GM15510 (cell line): ENCODE results near the gene OR52K1.

Experiments used
- POLR2A ChIP-seq: IDR thresholded peaks from 3 replicates; pipeline ENCODE4 v1.6.1; 2011; ENCODE audit warnings: borderline replicate concordance; ENCODE audit not compliant: insufficient read length; ENCODE audit errors: extremely low read depth

The OR52K1 gene

DNA sequence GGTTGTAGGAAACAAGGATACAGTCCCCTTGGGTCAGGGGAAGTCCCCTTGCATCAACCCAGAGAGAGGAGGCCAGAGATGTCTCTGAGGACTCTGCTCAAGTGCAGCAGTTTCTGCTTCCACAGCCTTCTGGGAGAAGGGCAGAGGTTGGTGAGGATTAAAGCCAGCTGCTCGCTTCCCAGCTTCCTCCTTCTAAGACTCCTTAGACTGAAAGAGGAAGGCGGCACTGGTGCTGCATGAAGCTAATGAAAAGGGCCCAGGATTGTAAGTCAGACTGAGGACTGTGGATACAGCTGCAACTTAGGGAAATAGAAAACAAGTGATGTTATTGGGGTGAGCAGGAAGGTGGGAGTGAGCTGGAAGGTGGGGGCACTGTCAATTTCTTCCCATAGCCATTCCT, at the start of gene OR52K1:
TSS of gene OR52K1 (plus strand) at position 202 of the 400 bp plus-strand sequence. CDS start 6,255 bp downstream, outside the sequence.
- no peak for TF ChIP-seq POLR2A

DNA sequence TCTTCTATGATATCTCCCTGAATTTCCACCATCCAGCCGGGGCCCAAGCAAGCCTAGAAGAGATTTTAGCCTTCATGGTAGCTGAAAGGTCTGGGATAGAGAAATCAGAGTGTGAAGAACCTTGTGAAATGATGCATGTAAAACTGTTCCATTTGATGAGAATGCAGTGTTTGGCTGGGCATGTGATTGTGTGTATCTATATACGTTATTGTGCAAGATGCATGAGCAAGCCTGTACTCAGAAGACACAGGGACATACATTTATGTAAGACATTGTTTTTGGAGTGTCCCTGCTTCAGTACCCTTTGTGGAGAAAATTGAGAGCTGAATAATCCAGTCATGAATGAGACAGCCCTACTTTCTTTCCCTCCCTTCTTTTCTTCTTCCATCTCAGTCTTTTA, 48.6 kb upstream of the OR52K1 start:
- TF ChIP-seq POLR2A = no peak

DNA sequence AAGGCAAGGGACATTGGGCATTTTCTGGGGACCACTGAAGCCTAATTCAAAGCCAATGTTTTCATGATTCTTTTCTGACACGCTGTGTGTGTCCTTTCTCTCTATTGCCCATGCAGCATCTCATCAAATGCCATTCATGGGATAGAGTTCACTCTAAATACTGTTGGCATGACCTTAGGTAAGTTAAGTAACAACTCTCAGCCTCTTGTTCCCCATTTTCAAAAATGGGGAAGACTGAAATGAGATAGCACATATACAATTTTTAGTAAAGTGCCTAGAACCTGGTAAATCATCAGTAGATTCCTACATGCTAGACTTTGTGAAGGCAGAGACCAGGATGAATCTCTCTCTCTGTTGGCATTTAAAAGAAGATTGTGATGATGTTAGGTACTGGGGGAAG, 46.0 kb upstream of the OR52K1 start:
- no peak for TF ChIP-seq POLR2A

DNA sequence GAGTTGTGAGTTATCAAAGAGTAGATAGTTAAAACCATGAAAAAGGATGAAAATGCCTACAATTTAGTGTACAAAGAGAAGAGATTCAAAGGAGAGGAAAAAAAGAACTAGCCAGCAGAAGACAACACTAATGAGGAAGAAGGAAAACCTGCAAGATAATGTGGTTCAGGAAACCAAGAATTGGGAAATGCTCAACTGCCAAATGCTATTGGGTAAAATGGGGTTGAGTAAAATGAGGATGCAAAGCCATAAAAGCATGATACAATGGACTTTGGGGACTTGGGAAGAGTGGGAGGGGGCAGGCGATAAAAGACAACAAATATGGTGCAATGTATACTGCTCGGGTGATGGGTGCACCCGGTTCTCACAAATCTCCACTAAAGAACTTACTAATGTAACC, 40.9 kb upstream of the OR52K1 start:
- TF ChIP-seq POLR2A = no peak

DNA sequence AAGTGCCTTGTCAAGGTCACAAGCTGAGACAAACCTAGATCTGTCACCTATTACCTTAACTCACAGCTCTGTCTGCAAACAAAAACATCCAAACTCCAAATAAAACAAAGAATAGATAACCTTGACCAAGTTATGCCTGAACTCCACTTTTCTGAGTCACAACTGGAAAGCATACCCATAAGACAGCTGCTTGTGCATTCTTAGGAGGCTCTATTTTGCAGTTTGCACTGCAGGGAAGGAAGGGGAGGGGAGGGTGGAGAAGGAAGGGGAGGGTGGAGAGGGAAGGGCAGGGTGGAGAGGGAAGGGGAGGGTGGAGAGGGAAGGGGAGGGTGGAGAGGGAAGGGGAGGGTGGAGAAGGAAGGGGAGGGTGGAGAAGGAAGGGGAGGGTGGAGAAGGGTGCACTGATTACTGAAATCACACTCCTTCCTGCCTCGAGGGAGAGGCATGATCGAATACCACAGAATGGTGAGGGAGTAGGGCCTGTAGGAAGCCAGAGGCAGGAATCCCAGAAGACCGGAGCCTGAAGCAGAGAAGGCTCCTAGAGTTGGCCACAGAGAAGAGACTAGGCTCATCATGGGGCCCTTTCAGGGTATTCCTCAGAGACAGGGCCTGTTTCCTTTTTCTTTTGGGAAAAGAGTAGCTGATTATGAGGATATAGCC, 39.1 kb upstream of the OR52K1 start:
- TF ChIP-seq POLR2A = no peak

DNA sequence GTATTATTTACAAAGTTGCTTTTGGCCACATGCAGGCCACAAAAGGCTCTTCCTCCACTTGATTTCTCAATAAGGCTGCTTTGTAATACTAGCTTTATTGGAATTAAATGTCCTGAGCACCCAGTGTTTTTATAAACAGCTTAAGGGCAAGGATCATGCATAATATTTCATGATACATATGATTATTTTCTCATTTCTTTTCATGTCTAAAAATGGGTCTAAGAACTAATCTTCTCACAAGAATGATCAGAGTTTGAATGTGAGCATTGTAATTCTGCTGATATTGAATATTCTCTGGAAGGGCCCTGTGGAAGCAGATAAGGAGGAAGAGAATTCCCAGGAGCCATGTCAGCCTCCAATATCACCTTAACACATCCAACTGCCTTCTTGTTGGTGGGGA, 33.5 kb upstream of the OR52K1 start, which contains the start of gene OR52K2:
TSS of gene OR52K2 (plus strand) at position 301 of the 400 bp plus-strand sequence. CDS start at position 346, 45 bp downstream.
- TF ChIP-seq POLR2A = no peak

DNA sequence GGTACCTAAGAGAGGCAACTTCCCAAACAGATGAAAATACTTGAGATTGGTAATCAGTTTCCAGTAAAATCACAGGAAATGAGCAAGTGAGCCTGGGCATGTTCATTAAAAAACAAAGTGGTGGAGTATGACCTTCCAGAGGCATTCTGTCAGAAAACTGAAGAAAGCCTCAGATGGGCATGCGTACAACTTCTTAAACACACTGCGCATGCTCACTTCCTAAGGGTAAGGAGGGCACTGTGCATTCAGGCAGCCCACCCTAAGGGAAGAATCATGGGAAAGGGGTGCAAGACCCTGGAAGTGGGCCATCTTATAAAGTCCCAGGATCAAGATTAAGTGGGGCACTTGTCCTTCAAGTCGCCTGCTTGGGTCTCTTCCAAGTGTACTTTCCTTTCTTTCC, 29.3 kb upstream of the OR52K1 start:
- TF ChIP-seq POLR2A = no peak

DNA sequence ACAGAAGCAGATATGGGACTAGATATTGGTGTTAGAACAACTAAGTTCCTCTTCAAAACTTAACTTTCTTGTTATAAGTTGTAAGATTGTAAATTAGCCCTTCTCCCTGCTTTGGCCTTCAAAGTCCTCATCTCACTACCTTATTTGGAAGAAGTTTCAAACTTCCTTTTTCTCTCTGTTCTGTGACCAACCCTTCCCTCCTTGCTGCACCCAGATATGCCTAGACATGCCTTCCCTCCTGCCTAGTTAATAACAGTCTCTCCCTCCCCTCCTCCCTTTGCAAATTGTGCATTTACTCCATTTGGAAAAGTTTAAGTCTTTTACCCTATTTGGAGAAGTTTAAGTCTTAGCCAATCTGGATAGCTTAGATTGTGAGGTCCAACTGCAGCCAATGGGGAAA, 28.4 kb upstream of the OR52K1 start:
- no peak for TF ChIP-seq POLR2A

DNA sequence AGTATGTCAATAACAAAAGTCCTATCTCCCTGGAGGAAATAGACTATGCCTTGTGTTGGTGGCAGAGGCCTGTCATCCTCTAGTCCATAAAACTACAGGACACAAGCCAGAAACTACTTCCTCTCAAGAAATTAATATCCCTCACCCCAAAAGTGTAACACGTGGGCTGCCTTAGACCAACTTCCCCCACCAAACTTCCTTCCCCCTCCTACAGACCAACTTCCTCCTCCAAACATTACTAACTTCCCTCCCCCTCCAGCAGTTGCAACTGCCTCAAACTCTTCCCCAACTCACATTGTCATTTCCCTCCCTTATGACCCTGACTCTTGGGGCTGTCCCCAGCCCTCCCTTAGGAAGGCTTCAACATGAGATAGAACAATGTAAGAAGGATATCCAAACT, 27.0 kb upstream of the OR52K1 start:
- TF ChIP-seq POLR2A = no peak

DNA sequence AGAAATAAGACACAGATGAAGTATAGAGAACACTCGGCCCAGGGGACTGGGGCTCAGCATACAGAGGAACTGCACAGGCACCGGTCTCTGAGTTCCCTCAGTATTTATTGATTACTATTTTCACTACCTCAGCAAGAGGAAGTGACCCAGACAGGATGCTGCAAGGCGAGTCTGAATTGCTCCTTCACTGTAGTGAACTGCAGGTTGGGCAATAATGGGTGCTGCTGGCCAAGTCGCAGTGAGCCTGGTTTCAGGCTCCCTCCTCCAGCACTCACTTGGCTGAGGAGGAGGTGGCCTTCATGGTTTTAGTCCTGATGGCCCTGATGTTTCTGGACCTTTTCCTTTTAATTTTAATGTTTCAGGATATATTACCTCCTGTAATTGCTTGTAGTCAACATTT, 22.9 kb upstream of the OR52K1 start:
- no peak for TF ChIP-seq POLR2A

DNA sequence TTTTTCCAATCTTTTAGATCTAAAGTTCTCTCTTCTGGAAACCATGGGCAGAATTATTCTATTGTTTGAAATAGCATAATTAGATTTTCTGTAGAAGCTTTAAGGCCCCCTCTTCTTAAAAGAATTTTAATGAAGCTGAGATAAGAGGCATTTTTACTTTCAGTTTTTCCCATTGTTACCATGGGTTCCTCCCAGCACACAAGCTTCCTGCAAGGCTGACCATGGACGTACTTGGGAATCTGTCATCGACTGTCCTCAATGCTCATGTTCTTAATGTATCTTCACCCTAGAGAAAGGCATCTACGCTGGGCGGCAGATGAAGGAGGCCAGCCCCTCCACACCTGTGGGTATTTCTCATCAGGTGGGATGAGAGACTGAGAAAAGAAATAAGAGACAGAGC, 22.3 kb upstream of the OR52K1 start:
- no peak for TF ChIP-seq POLR2A

DNA sequence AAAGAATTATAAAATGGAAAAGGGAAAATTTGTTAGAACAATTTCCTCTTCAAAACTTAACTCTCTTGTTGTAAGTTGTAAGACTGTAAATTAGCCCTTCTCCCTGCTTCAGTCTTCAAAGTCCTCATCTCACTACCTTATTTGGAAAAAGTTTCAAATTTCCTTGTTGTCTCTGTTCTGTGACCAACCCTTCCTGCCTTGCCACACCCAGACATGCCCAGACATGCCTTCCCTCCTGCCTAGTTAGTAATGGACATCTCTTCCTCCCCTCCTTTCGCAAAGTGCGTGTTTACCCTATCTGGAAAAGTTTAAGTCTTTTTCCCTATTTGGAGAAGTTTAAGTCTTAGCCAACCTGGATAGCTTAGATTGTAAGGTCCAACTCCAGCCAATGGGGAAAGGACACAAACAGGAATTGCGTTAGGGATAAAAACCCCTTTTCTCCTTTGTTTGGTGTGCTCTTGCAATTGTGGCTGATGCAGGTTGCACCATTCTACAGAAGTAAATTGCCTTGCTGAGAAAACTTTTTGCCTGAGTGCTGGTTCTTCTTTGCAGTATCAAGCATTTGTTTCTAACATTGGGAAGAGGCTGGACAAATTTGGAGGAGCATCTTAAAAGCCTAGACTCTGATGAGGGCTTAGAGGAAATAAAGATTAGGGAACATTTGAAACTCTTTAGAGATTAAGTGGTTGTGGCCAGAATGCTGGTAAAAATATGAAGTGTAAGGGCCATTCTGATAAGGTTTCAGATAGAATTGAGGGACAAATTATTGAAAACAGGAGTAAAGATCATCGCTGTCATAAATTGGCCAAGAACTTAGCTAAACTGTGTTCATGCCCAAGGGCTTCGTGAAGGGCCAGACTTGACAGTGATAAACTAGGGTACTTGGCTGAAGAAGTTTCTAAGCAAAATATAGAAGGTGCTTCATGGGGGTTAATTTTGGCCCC, 18.0 kb upstream of the OR52K1 start:
- TF ChIP-seq POLR2A = no peak

DNA sequence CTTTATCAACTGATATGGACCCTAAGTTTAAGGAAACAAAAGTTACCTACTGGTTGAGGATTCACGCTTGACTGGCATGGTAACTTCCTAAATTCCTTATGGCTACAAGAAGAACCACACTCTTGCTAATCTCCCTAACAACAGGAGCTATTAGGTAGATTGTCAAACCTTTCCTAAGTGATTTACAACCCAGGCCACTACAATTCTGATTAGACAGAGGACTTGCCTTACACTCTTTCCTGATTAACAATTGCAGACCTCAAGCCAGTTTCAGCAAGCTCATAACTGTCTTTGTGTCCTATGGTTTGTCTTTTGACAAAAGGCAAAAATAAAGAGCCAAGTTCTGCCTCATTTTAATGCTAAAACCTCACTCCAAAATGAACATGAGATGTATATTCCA, 17.0 kb upstream of the OR52K1 start:
- TF ChIP-seq POLR2A = no peak

DNA sequence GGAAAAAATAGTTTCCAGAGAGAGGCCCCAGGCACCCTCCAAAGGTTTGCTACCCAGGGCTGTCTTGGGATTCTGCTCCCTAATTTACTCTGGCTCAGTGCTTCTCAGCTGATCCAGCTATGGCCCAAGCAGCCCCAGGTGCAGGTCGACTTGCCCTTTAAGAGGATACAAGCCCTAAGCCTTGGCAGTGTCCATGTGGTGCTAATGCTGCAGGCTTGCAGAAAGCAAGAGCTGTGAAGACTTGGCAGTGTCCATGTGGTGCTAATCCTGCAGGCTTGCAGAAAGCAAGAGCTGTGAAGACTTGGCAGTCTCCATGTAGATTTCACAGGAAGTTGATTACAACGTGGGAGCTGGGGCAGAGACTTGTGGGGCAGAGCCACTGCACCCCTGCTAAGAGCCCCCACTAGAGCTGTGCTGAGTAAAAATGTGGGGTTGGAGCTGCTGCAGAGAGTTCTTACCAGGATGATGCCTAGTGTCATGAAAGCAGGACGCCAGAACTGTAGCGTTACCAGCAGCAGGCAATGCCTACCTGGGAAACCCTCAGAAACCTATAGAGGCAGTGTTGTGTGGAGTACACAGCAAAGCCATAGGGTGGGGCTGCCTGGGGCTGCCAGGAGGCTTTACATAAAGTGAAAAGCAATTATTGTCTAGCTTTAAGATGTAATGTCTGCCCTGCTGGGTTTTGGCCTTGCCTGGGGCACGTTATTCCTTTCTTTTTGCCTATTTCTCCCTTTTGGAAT, 16.1 kb upstream of the OR52K1 start:
- TF ChIP-seq POLR2A = no peak

DNA sequence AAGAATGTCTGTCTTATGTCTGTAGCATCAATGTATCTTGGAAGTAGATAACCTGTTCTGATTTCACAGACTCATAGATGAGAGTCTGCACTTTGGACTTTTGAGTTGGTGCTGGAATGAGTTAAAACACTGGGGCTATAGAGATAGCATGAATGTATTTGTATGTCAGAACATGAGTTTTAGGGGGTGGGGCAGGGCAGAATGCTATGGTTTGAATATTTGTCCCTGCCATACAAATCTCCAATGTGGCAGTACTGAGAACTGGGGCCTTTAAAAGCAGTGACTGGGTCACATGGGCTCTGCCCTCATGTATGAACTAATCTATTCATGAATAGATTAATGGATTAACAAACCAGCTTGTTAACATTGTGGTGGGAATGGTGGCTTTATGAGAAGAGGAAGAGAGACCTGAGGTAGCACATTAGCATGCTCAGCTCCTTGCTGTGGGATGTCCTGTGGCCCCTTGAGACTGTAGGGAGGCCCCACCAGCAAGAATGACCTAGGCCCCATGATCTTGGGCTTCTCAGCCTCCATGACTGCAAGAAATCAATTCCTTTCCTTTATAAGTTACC, 15.5 kb upstream of the OR52K1 start:
- TF ChIP-seq POLR2A = no peak
